B cell (primary cell): ENCODE measurements around the gene THSD7B. TPM values are rescaled to one million over a fixed set of nuclear protein-coding genes. Genes with fewer than 3 reads are reported as not detected.
"Not testable (repeated sequence)": the region's sequence is repeated elsewhere in the genome, so short reads cannot be mapped to it uniquely, and the experiment has no call there.

Source experiments
- ATAC-seq: fragments of 200-7000 bp; cut with Tn5 transposase; one replicate; pipeline ENCODE4 v1.10.0; 2021; ENCODE audit warnings: low read depth, mild to moderate bottlenecking, moderate number of reproducible peaks, moderate library complexity
- CTCF ChIA-PET: fragments of 350-600 bp; sonication (Branson Sonifier 250); formaldehyde crosslinking; loops from one replicate; lab custom pipeline; 2021; ENCODE audit warnings: antibody characterized with exemption, inconsistent platforms; lab: Charles Lee
- POLR2A ChIA-PET: fragments of 350-600 bp; sonication (Branson Sonifier 250); formaldehyde crosslinking; loops from one replicate; lab custom pipeline; 2021; ENCODE audit warnings: antibody characterized with exemption; lab: Charles Lee
- DNase-seq: peaks from one replicate; pipeline ENCODE4 v3.0.0; 2013
- H2AFZ ChIP-seq: 2 replicates; pipeline ENCODE4 v1.6.1; 2012; ENCODE audit warnings: mild to moderate bottlenecking, low read depth, low read length; ENCODE audit not compliant: insufficient read depth, poor library complexity, severe bottlenecking
- H3K27ac ChIP-seq, 2 donors: 1 replicate in 1 of 2; 2 replicates in 1 of 2; pipeline ENCODE4 v1.5.1; 2012 to 2013; ENCODE audit warnings: low read length in 2 of 2, mild to moderate bottlenecking in 2 of 2, moderate library complexity in 1 of 2
- H3K27me3 ChIP-seq, 4 experiments: fragments of 200-600 bp in 1 of 4; sonication (generic) in 1 of 4; replicated peaks in 1 of 4; 1 replicate in 2 of 4; 2 replicates in 2 of 4; pipeline versions ENCODE4 v1.6.1 to v1.7.0; 2013 to 2016; ENCODE audit warnings: low read length in 3 of 4, mild to moderate bottlenecking in 2 of 4, mixed read lengths in 1 of 4, moderate library complexity in 1 of 4; ENCODE audit not compliant: insufficient read depth in 4 of 4, control insufficient read depth in 3 of 4; ENCODE audit errors: control extremely low read depth in 1 of 4
- H3K36me3 ChIP-seq, 2 experiments: replicated peaks in 1 of 2; 1 replicate in 1 of 2; 2 replicates in 1 of 2; pipeline versions ENCODE4 v1.6.1 to v1.7.1; 2013; ENCODE audit warnings: low read length in 1 of 2; ENCODE audit not compliant: insufficient read depth in 2 of 2, control insufficient read depth in 1 of 2; ENCODE audit errors: control extremely low read depth in 1 of 2, extremely low read depth in 1 of 2
- H3K4me1 ChIP-seq, 2 donors: fragments of 200-600 bp in 1 of 2; sonication (generic) in 1 of 2; 1 replicate in 1 of 2; 2 replicates in 1 of 2; pipeline versions ENCODE4 v1.5.1 to v1.6.1; 2013 to 2017; ENCODE audit warnings: low read length in 2 of 2; ENCODE audit not compliant: control insufficient read depth in 2 of 2, insufficient read depth in 2 of 2
- H3K4me2 ChIP-seq: replicated peaks from 2 replicates; pipeline ENCODE3; 2012; ENCODE audit warnings: mild to moderate bottlenecking, low read depth, low read length; ENCODE audit not compliant: poor library complexity, severe bottlenecking
- H3K4me3 ChIP-seq, 5 experiments: fragments of 200-600 bp in 1 of 5; sonication (generic) in 1 of 5; 1 replicate in 3 of 5; 2 replicates in 2 of 5; pipeline versions ENCODE4 v1.5.1 to v1.7.0; 2011 to 2016; ENCODE audit warnings: low read length in 4 of 5, mild to moderate bottlenecking in 4 of 5, low read depth in 2 of 5, control low read depth in 1 of 5, moderate library complexity in 1 of 5; ENCODE audit not compliant: insufficient read depth in 1 of 5; ENCODE audit errors: control extremely low read depth in 1 of 5, extremely low read depth in 1 of 5
- H3K79me2 ChIP-seq: fragments of 200-600 bp; sonication (generic); one replicate; pipeline ENCODE4 v1.6.0; 2016; ENCODE audit warnings: low read length; ENCODE audit not compliant: control insufficient read depth, insufficient read depth
- H3K9ac ChIP-seq: fragments of 200-600 bp; sonication (generic); 2 replicates; pipeline ENCODE4 v1.6.1; 2017; ENCODE audit warnings: mild to moderate bottlenecking, low read length, moderate library complexity
- H3K9me3 ChIP-seq, 3 donors: one replicate each; pipeline versions ENCODE4 v1.6.1 to v1.7.1; 2013; ENCODE audit warnings: low read length in 2 of 3; ENCODE audit not compliant: control insufficient read depth in 2 of 3, insufficient read depth in 1 of 3; ENCODE audit errors: control extremely low read depth in 1 of 3
- H4K20me1 ChIP-seq: 2 replicates; pipeline ENCODE4 v1.6.0; 2012; ENCODE audit warnings: mild to moderate bottlenecking, low read length; ENCODE audit not compliant: insufficient read depth, control insufficient read depth, poor library complexity, severe bottlenecking
- H3K27ac Mint-ChIP-seq: one replicate; pipeline ENCODE4 v1.8.0; 2021; ENCODE audit warnings: mixed read lengths
- H3K27me3 Mint-ChIP-seq: one replicate; pipeline ENCODE4 v1.8.0; 2021; ENCODE audit warnings: mixed read lengths
- H3K4me1 Mint-ChIP-seq: one replicate; pipeline ENCODE4 v1.8.0; 2021; ENCODE audit warnings: mixed read lengths
- H3K4me3 Mint-ChIP-seq: one replicate; pipeline ENCODE4 v1.8.0; 2021; ENCODE audit warnings: mixed read lengths
- H3K9me3 Mint-ChIP-seq: one replicate; pipeline ENCODE4 v1.8.0; 2022; ENCODE audit warnings: mixed read lengths; ENCODE audit not compliant: insufficient read depth
- EZH2 ChIP-seq: IDR thresholded peaks from 2 replicates; pipeline ENCODE4 v1.6.1; 2012; ENCODE audit warnings: borderline replicate concordance, low read depth, mild to moderate bottlenecking, moderate library complexity, low read length; ENCODE audit not compliant: insufficient read depth, poor library complexity, severe bottlenecking
- WGBS: methylation state at CpG from one replicate; pipeline ENCODE4 v1.1.5; 2013; ENCODE audit warnings: missing lambda C conversion rate; ENCODE audit not compliant: insufficient coverage; 5-methylcytosine and 5-hydroxymethylcytosine counted together
- intact Hi-C: fragments of 100-400 bp; cut with micrococcal nuclease; formaldehyde crosslinking; loops from one replicate; pipeline ENCODE4 v1.10.0; 2022
- polyA plus RNA-seq: library from polyadenylated mRNA; depleted of rRNA; stranded (reverse); fragments of >200 nt; gene quantifications from 2 replicates; pipeline ENCODE4 v1.2.3, GENCODE V29; 2012
- total RNA-seq, 2 donors: library from RNA; stranded (reverse); fragments of 120-200 nt in 1 of 2; gene quantifications; 1 replicate in 1 of 2; 2 replicates in 1 of 2; pipeline versions ENCODE4 v1.2.3 to v1.2.4, GENCODE V29; 2013 to 2022
- TF ChIP-seq, protein P1 (sequence below): fragments of 200-600 bp; IDR thresholded peaks from one replicate; pipeline ENCODE4 v1.8.0; 2022; ENCODE audit warnings: antibody characterized with exemption, mild to moderate bottlenecking

Gene THSD7B
- total and polyA plus RNA-seq, 2 donors (not counting 1 experiment from before 2014, with no cell fraction given), result 0.76 TPM; not detected in 1

DNA sequence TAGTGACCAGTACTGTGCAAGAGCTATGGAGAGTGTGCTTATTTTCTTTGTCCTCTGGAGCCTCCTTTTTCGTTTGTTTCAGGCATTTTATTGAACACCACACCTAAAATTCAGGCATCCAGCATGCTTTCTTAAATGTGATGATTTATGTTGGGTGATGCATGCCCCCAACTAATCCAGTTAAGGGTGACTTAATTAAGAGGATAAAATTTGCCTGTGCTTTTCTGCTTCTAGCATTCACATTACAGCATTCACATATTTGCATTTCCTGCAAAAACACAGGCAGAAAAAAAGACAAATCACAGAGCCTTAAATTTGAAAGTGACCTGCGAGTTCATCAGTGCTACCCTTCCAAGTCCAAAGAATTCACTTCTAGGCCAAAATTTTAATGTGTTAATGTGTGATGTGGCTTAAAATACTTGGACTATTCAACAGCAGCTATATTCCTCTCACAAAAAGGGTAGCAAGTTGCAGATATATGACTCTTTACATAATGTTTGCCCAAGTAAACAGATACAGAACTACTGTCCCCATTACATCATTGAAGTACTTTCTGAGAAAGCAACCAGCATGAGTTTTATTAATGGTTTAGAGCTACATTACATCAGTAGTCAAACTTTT is 286.5 kb downstream of the THSD7B start:
- no peak for TF ChIP-seq EZH2
- TF ChIP-seq, protein P1, sequence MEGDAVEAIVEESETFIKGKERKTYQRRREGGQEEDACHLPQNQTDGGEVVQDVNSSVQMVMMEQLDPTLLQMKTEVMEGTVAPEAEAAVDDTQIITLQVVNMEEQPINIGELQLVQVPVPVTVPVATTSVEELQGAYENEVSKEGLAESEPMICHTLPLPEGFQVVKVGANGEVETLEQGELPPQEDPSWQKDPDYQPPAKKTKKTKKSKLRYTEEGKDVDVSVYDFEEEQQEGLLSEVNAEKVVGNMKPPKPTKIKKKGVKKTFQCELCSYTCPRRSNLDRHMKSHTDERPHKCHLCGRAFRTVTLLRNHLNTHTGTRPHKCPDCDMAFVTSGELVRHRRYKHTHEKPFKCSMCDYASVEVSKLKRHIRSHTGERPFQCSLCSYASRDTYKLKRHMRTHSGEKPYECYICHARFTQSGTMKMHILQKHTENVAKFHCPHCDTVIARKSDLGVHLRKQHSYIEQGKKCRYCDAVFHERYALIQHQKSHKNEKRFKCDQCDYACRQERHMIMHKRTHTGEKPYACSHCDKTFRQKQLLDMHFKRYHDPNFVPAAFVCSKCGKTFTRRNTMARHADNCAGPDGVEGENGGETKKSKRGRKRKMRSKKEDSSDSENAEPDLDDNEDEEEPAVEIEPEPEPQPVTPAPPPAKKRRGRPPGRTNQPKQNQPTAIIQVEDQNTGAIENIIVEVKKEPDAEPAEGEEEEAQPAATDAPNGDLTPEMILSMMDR, result no peak
- WGBS, result no CpG with 5 or more reads among the region's 2 CpGs
- ChIA-PET POLR2A (no interaction called here), CTCF (no interaction called here)
- Histone ChIP-seq H4K20me1 (no peaks in the 10 kb centered on the region), H3K27ac (no peak overlapping the region), H3K79me2 (no peaks in the 10 kb centered on the region), H2AFZ (no peak overlapping the region), H3K36me3 (no peaks in the 10 kb centered on the region), H3K4me3 (no peak overlapping the region), H3K27me3 (no peaks in the 10 kb centered on the region), H3K4me1 (no peaks in the 10 kb centered on the region), H3K9ac (no peak overlapping the region), H3K9me3 (peaks cover 0 to 5% (median 0%) of the 10 kb centered on the region in 3 donors), H3K4me2 (no peak overlapping the region)
- intact Hi-C loops, result no loop called here
- Mint-ChIP-seq H3K27ac (no peak overlapping the region), H3K4me1 (no peaks in the 10 kb centered on the region), H3K4me3 (no peak overlapping the region), H3K27me3 (no peaks in the 10 kb centered on the region), H3K9me3 (no peaks in the 10 kb centered on the region)
- no peak for DNase-seq
- no peak for ATAC-seq

DNA sequence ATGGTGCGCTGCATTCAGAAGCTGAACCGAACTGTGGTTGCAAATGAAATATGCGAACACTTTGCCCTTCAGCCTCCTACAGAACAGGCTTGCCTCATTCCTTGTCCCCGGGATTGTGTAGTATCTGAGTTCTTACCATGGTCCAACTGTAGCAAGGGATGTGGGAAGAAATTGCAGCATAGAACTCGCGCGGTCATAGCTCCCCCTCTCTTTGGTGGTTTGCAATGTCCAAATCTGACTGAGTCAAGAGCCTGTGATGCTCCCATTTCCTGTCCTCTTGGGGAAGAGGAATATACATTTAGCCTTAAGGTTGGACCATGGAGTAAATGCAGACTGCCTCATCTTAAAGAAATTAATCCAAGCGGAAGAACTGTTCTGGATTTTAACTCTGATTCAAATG is 291.4 kb downstream of the THSD7B start:
- no peaks in the 10 kb centered on the region for H3K9me3 Mint-ChIP-seq
- intact Hi-C loops, result no loop called here
- no peaks in the 10 kb centered on the region for H4K20me1 ChIP-seq
- no peak for ATAC-seq
- H3K79me2 ChIP-seq, result no peaks in the 10 kb centered on the region
- H3K9ac ChIP-seq, result no peak overlapping the region
- no peak overlapping the region for H3K27ac ChIP-seq
- ChIA-PET CTCF (no interaction called here), POLR2A (no interaction called here)
- no peak overlapping the region for H3K27ac Mint-ChIP-seq
- TF ChIP-seq, protein P1, result no peak
- DNase-seq, result no peak
- H3K4me3 ChIP-seq, result no peak overlapping the region
- no peaks in the 10 kb centered on the region for H3K27me3 Mint-ChIP-seq
- 89% methylated on average over 7 of the region's 8 CpGs for WGBS
- H3K4me1 Mint-ChIP-seq, result no peaks in the 10 kb centered on the region
- no peak overlapping the region for H2AFZ ChIP-seq
- no peaks in the 10 kb centered on the region for H3K4me1 ChIP-seq
- H3K4me2 ChIP-seq, result no peak overlapping the region
- H3K9me3 ChIP-seq, result peaks cover 0 to 5% (median 0%) of the 10 kb centered on the region in 3 donors
- no peaks in the 10 kb centered on the region for H3K36me3 ChIP-seq
- no peaks in the 10 kb centered on the region for H3K27me3 ChIP-seq
- H3K4me3 Mint-ChIP-seq, result no peak overlapping the region

DNA sequence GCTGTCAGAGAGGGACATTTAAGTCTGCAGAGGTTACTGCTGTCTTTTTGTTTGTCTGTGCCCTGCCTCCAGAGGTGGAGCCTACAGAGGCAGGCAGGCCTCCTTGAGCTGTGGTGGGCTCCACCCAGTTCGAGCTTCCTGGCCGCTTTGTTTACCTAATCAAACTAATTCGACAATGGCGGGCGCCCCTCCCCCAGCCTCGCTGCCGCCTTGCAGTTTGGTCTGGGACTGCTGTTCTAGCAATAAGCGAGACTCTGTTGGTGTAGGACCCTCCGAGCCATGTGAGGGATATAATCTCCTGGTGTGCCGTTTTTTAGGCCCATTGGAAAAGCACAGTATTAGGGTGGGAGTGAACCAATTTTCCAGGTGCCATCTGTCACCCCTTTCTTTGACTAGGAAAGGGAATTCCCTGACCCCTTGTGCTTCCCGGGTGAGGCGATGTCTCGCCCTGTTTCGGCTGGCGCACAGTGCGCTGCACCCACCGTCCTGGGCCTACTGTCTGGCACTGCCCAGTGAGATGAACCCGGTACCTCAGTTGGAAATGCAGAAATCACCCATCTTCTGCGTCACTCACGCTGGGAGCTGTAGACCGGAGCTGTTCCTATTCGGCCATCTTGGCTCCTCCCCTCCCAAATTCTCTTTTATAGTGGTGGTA is 310.9 kb downstream of the THSD7B start:
- H3K4me2 ChIP-seq, H3K9me3 Mint-ChIP-seq, H3K4me1 Mint-ChIP-seq, CTCF ChIA-PET, H3K27ac Mint-ChIP-seq, DNase-seq, H4K20me1 ChIP-seq, POLR2A ChIA-PET, H3K9ac ChIP-seq, H3K27me3 ChIP-seq, H3K27ac ChIP-seq, intact Hi-C loops, H2AFZ ChIP-seq, H3K4me1 ChIP-seq, ATAC-seq, H3K4me3 Mint-ChIP-seq, H3K79me2 ChIP-seq, H3K4me3 ChIP-seq, H3K27me3 Mint-ChIP-seq, H3K36me3 ChIP-seq, H3K9me3 ChIP-seq: not testable (repeated sequence)
- WGBS, result 92% methylated on average over 14 of the region's 22 CpGs
